GM12878 (cell line): Measurements from ENCODE around the gene FREM3. TPM values are rescaled to one million over a fixed set of nuclear protein-coding genes. Genes with fewer than 3 reads are reported as not detected.

Experiments used
- ATAC-seq: fragments of 200-7000 bp; cut with Tn5 transposase; 3 replicates; pipeline ENCODE4 v1.9.1; 2020; ENCODE audit warnings: mild to moderate bottlenecking, moderate library complexity
- BruUV-seq: library from RNA; stranded (reverse); fragments of 400-500 nt; replicated peaks from 2 replicates; lab custom pipeline; 2021; lab: Mats Ljungman, UMichigan
- CTCF ChIA-PET: fragments of 300-600 bp; sonication (Branson Sonifier 250); formaldehyde crosslinking; extraction: SDS; loops from one replicate; lab custom pipeline; 2021; ENCODE audit warnings: inconsistent platforms; lab: Yijun Ruan, JAX
- POLR2A ChIA-PET: fragments of 350-600 bp; formaldehyde crosslinking; extraction: SDS; loops from one replicate; lab custom pipeline; 2021; ENCODE audit warnings: inconsistent platforms; lab: Charles Lee
- RAD21 ChIA-PET: fragments of 300-600 bp; sonication (Branson Sonifier 250); formaldehyde crosslinking; loops from one replicate; lab custom pipeline; 2023; ENCODE audit warnings: antibody characterized with exemption; ENCODE audit not compliant: unreplicated experiment; lab: Charles Lee
- SMC1A ChIA-PET: fragments of 300-600 bp; sonication (Branson Sonifier 250); formaldehyde crosslinking; loops from one replicate; lab custom pipeline; 2023; ENCODE audit not compliant: unreplicated experiment, uncharacterized antibody; lab: Charles Lee
- DNase-seq: peaks from one replicate; pipeline ENCODE4 v3.0.0-alpha.2; 2011; ENCODE audit warnings: low read depth, low spot score
- FAIRE-seq: peaks from 3 replicates; lab custom pipeline; 2011; peaks lifted over from hg19 to GRCh38; lab: Jason Lieb, UNC
- H2AFZ ChIP-seq: 2 replicates; pipeline ENCODE4 v1.6.0; 2011; ENCODE audit warnings: low read depth, low read length, control low read depth; ENCODE audit not compliant: control insufficient read depth
- H3K27ac ChIP-seq: 2 replicates; pipeline ENCODE4 v1.5.1; 2011; ENCODE audit warnings: control low read depth; ENCODE audit not compliant: control insufficient read depth, insufficient read depth
- H3K27me3 ChIP-seq, 2 experiments: replicated peaks in 1 of 2; 2 replicates each; pipeline versions ENCODE4 v1.6.0 to v1.6.1; 2011; ENCODE audit warnings: low read length in 1 of 2; ENCODE audit not compliant: control insufficient read depth in 2 of 2, insufficient read depth in 2 of 2
- H3K36me3 ChIP-seq, 2 experiments: 2 replicates each; pipeline ENCODE4 v1.5.1; 2011; ENCODE audit warnings: low read length in 1 of 2; ENCODE audit not compliant: control insufficient read depth in 2 of 2, insufficient read depth in 2 of 2
- H3K4me1 ChIP-seq: 2 replicates; pipeline ENCODE4 v1.6.1; 2011; ENCODE audit warnings: mild to moderate bottlenecking, low read length, moderate library complexity, mixed read lengths; ENCODE audit not compliant: control insufficient read depth, insufficient read depth
- H3K4me2 ChIP-seq: 2 replicates; pipeline ENCODE4 v1.6.0; 2011; ENCODE audit warnings: control low read depth; ENCODE audit not compliant: control insufficient read depth, insufficient read depth
- H3K4me3 ChIP-seq: fragments of 200-600 bp; sonication (generic); 2 replicates; pipeline ENCODE4 v1.5.1; 2016
- H3K79me2 ChIP-seq: 2 replicates; pipeline ENCODE4 v1.6.0; 2011; ENCODE audit warnings: low read length; ENCODE audit not compliant: control insufficient read depth, insufficient read depth
- H3K9ac ChIP-seq: 2 replicates; pipeline ENCODE4 v1.8.0; 2011; ENCODE audit warnings: low read length, control low read depth, mixed read lengths; ENCODE audit not compliant: control insufficient read depth, insufficient read depth
- H3K9me3 ChIP-seq: replicated peaks from 3 replicates; pipeline ENCODE4 v1.5.1; 2011; ENCODE audit warnings: mild to moderate bottlenecking, low read length; ENCODE audit not compliant: control insufficient read depth, insufficient read depth
- H4K20me1 ChIP-seq: 2 replicates; pipeline ENCODE4 v1.6.0; 2011; ENCODE audit not compliant: control insufficient read depth, insufficient read depth
- CHD4 ChIP-seq: fragments of 200-600 bp; sonication (generic); IDR thresholded peaks from 2 replicates; pipeline ENCODE4 v1.6.1; 2016; ENCODE audit warnings: mild to moderate bottlenecking
- CTCF ChIP-seq, 3 experiments: IDR thresholded peaks in 2 of 3; conservative IDR thresholded peaks in 1 of 3; 2 replicates each; pipeline ENCODE4 v1.5.1; 2011; ENCODE audit warnings: low read depth in 3 of 3, low read length in 3 of 3, mild to moderate bottlenecking in 3 of 3, control low read depth in 2 of 3, moderate library complexity in 2 of 3, inconsistent platforms in 1 of 3, mixed read lengths in 1 of 3; ENCODE audit not compliant: control insufficient read depth in 2 of 3, insufficient read depth in 1 of 3; ENCODE audit errors: extremely low read depth in 1 of 3
- HDAC6 ChIP-seq: fragments of 200-600 bp; sonication (generic); IDR thresholded peaks from one replicate; pipeline ENCODE4 v1.8.0; 2017; ENCODE audit warnings: antibody characterized with exemption; ENCODE audit not compliant: unreplicated experiment
- MEF2A ChIP-seq: IDR thresholded peaks from 2 replicates; pipeline ENCODE4 v1.6.1; 2011; ENCODE audit warnings: low read depth, mild to moderate bottlenecking, low read length, moderate library complexity; ENCODE audit not compliant: insufficient read depth
- RB1 ChIP-seq: fragments of 450-650 bp; formaldehyde crosslinking; IDR thresholded peaks from 2 replicates; pipeline ENCODE4 v1.6.1; 2017; ENCODE audit warnings: mild to moderate bottlenecking, borderline replicate concordance
- SMAD5 ChIP-seq: IDR thresholded peaks from 2 replicates; pipeline ENCODE4 v1.6.1; 2016; ENCODE audit warnings: antibody characterized with exemption, low read depth
- USF2 ChIP-seq: IDR thresholded peaks from 2 replicates; pipeline ENCODE4 v1.6.1; 2011; ENCODE audit warnings: low read depth, low read length, improper control_type of control experiment, borderline replicate concordance
- ZBTB11 ChIP-seq: fragments of 450-650 bp; formaldehyde crosslinking; IDR thresholded peaks from 2 replicates; pipeline ENCODE4 v1.5.0; 2022; ENCODE audit warnings: mild to moderate bottlenecking, missing genetic modification characterization
- WGBS: methylation state at CpG from one replicate; pipeline ENCODE4 v1.1.6; 2016; ENCODE audit warnings: low lambda C conversion rate; ENCODE audit not compliant: insufficient replicate concordance, insufficient coverage; ENCODE audit errors: missing lambda C conversion rate; 5-methylcytosine and 5-hydroxymethylcytosine counted together
- in situ Hi-C: fragments of 300-500 bp; cut with MboI; formaldehyde crosslinking; loops from 9 replicates; pipeline ENCODE4 v1.14.3; 2018; ENCODE audit warnings: mixed read lengths
- intact Hi-C: fragments of 100-400 bp; cut with micrococcal nuclease; formaldehyde crosslinking; loops from one replicate; pipeline ENCODE4 v1.14.2; 2022; ENCODE audit not compliant: unreplicated experiment
- polyA plus RNA-seq, 11 experiments: library from polyadenylated mRNA; depleted of rRNA in 4 of 11; unstranded in 6 of 11; stranded (reverse) in 5 of 11; fragments of >200 nt; fragmentation: Nextera tagmentation in 4 of 11; fragmentation: Illumina TruSeq in 1 of 11; extraction: Ambion mirVana in 4 of 11; extraction: Trizol in 1 of 11; gene quantifications; 1 replicate in 1 of 11; 2 replicates in 10 of 11; pipeline versions ENCODE4 v1.2.1 to v1.2.3, GENCODE V29; 2011 to 2016; ENCODE audit warnings: inconsistent platforms in 2 of 11, missing spikeins in 2 of 11, low read depth in 1 of 11
- total RNA-seq, 4 experiments: library from RNA; depleted of rRNA in 3 of 4; stranded (reverse); fragments of >200 nt in 3 of 4; fragmentation: Illumina TruSeq in 1 of 4; extraction: Trizol in 1 of 4; gene quantifications; 2 replicates each; pipeline versions ENCODE4 v1.2.1 to v1.2.3, GENCODE V29; 2013 to 2021

FREM3 gene
- total and polyA plus RNA-seq, 10 of the 15 experiments (the other 5 are each of a cell fraction or from before 2014, with no cell fraction given), result not detected

GRCh38 chr4:143618811-143619210 lies 81.7 kb downstream of the FREM3 start (continued):
- TF ChIP-seq ZBTB11 (CRISPR knock-in tag), result no peak
- TF ChIP-seq CHD4, result no peak
- no peak for TF ChIP-seq CTCF (IDR thresholded peaks at IDR 0.05 in 2 of 3, conservative IDR thresholded peaks at IDR 0.05 in 1 of 3; ENCODE audit: control insufficient read depth in 2 of 3, extremely low read depth in 1 of 3, insufficient read depth in 1 of 3, low read depth in 3 of 3, low read length in 3 of 3)
- TF ChIP-seq RB1, result no peak
- TF ChIP-seq, all 136 proteins: peak for 0

- ChIA-PET RAD21 (no interaction called here), POLR2A (no interaction called here), SMC1A (interaction anchor here (1.1 kb wide), 1 partner anchor 14 kb away, joined by 5 read pairs; no protein-coding TSS in a partner anchor), CTCF (interaction anchor here (0.7 kb wide), 1 partner anchor 11 kb away, joined by 3 read pairs; no protein-coding TSS in a partner anchor)
- TF ChIP-seq MEF2A (no peak), USF2 (no peak), SMAD5 (no peak), HDAC6 (no peak)
- Histone ChIP-seq H3K9me3 (0 out of 3 replicates have a peak, but pooled peaks cover 2% of the 10 kb centered on the region), H3K36me3 (no peaks in the 10 kb centered on the region), H3K4me1 (peaks cover 3% of the 10 kb centered on the region; the same call in 1 of the 2 replicates), H4K20me1 (no peaks in the 10 kb centered on the region), H3K4me2 (no peak overlapping the region), H3K27me3 (peaks cover 1 to 2% of the 10 kb centered on the region in 2 experiments; a peak in 2 of 4 replicates), H3K9ac (no peak overlapping the region), H3K4me3 (no peak overlapping the region), H2AFZ (no peak overlapping the region), H3K27ac (no peak overlapping the region), H3K79me2 (no peaks in the 10 kb centered on the region)
- FAIRE-seq (no peak), ATAC-seq (no peak; the same call in 2 of the 3 replicates), DNase-seq (no peak)
- in situ Hi-C loops (no loop called here), intact Hi-C loops (no loop called here)
- WGBS, result 60% methylated on average over 6 of the region's 6 CpGs
- BruUV-seq, result no TSS peak
These were observed 82.3 kb downstream of the FREM3 start for GRCh38 chr4:143617994-143618679.
